ENCODE results near the gene PABPC1L.
A peak's percentile ranks its signal among the peaks of the same experiment; 100 is the strongest.
"Not testable (repeated sequence)": the region's sequence is repeated elsewhere in the genome, so short reads cannot be mapped to it uniquely, and the experiment has no call there.

Gene PABPC1L

DNA sequence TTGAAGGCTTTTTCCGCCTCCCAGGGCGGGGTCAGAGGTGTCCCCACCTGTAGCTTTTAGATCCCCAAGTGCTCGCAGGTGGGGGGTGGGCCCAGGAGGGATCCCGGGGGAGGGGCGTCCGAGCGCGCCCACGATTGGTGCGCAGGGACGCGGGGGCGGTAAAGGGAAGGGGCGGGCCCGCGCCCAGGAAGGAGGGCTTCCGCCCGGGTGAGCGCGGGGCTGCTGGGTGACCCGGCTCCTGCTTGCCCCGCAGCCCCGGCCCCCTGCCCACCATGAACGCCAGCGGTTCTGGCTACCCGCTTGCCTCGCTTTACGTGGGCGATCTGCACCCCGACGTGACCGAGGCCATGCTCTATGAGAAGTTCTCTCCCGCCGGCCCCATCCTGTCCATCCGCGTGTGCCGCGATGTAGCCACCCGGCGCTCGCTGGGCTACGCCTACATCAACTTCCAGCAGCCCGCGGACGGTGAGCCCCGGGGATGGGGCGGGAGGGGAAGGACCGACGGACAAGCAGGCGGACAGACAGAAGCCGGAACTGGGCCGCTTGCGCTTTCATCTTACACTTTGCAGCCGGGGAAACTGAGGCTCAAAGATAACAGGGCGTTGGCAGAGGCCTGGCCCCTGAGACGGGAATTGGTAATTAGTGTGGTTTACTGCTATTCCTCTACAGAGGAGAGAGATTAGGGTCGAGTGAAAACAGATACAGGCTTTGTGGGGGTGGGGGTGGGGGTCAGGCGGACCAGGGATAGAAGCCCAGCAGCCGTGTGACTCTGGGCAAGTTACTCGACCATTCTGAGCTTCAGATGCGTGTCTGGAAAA is at the start of gene PABPC1L:
TSS of gene PABPC1L (plus strand) at position 189 of the 818 bp plus-strand sequence. CDS start at position 273, 84 bp downstream.
- DNase-seq (ENCODE audit: low read depth, low spot score), result peak; percentile 61

DNA sequence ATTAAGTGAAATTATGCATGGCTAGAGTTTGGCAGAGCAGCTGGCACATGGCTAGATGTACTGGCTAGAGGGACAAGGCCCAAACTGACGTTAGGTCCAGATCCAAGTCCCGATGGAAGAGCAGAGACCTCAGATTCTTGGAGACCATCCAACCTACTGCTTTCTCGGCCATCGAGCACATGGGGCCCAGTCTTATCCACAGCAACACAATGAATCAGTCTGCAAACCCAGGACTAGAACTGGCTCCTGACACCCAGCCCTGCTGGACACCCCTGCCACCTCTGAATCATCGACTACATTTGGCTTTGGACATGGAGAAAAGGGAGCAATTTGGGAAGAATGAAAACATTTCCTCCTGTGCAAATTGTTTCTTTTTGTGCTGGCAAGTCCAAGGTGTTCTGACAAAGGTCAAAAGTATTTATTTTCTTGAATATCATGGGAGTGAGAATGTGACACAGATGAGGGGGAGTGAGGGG is 48.3 kb upstream of the PABPC1L start:
- DNase-seq (ENCODE audit: low read depth, low spot score), result no peak

DNA sequence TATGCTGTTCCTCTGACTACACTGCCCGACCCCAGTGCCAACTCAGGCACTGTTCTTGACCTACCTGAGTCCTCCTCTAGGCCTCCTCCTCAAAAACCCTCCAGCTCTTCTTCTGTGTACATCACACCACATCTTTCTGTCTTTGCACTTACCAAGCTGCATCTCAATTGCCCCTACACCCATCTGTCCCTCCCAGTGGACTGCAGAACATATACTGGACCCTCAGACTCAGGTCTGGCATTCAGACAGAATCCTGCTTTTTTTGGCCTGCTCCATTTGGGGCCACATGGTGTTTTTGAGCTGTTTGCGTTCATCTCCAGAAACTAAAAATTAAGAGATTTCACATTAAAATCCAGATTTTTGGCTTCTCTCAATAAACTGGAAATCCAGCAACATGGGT is 47.6 kb upstream of the PABPC1L start:
- no peak for DNase-seq (ENCODE audit: low read depth, low spot score)

- DNase-seq (ENCODE audit: low read depth, low spot score), result not testable (repeated sequence)
Measured at GRCh38 chr20:44863365-44864084, 46.3 kb upstream of the PABPC1L start.

GRCh38 chr20:44864493-44864892 is 45.4 kb upstream of the PABPC1L start:
- DNase-seq (ENCODE audit: low read depth, low spot score), result not testable (repeated sequence)

GRCh38 chr20:44866703-44867335 is 43.0 kb upstream of the PABPC1L start:
- no peak for DNase-seq (ENCODE audit: low read depth, low spot score)

GRCh38 chr20:44869471-44869870 is 40.4 kb upstream of the PABPC1L start:
- no peak for DNase-seq (ENCODE audit: low read depth, low spot score)

GRCh38 chr20:44882360-44882759 is 27.5 kb upstream of the PABPC1L start:
- not testable (repeated sequence) for DNase-seq (ENCODE audit: low read depth, low spot score)

- DNase-seq (ENCODE audit: low read depth, low spot score), result no peak
Measured at GRCh38 chr20:44883214-44883902, 26.5 kb upstream of the PABPC1L start.

DNA sequence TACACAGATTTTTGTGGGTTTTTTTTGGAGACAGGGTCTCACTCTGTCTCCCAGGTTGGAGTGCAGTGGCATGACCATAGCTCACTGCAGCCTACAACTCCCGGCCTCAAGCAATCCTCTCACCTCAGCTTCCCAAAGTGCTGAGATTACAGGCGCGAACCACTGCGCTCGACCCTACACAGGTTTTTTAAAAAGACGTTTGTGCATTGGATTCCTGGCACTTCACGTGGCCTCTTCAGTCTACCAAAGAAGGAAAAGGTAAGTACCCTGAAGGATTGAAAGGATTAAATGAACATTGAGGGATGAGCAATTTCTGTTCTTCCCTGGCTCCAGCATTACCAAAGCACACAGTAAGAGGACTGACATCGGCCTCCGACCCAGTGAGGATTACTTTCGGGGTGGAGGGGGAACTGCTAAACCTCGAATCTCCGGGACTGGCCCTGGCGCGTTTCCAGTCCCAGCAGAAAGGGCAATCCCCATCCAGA is 24.9 kb upstream of the PABPC1L start:
- no peak for DNase-seq (ENCODE audit: low read depth, low spot score)

- DNase-seq (ENCODE audit: low read depth, low spot score), result peak; percentile 98
Measured at GRCh38 chr20:44885392-44886265, 24.2 kb upstream of the PABPC1L start, which contains the start of gene YWHAB. YWHAB (plus strand) TSS chr20:44885705; CDS start chr20:44901534, 15,829 bp downstream.

GRCh38 chr20:44886266-44886651 is 23.6 kb upstream of the PABPC1L start:
- DNase-seq (ENCODE audit: low read depth, low spot score), result no peak

DNA sequence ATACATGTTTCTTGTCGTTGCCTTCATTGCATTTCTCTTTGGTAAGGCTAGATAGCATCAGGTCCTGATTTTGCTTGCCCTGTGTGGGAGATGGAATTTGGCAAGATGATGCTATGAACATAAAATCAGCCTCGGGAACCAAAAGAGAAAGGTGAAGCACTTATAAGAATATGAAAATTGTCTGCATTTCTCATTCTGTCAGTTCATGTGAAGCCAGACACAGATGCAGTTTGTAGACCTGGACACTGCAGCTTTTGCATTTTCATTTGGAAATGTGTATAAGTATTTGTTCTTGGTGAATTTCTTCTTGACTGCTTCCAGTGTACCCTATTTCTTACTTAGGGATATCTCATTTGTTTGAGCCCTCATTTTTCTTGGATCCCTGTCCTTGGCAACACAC is 23.0 kb upstream of the PABPC1L start:
- DNase-seq (ENCODE audit: low read depth, low spot score), result no peak

DNA sequence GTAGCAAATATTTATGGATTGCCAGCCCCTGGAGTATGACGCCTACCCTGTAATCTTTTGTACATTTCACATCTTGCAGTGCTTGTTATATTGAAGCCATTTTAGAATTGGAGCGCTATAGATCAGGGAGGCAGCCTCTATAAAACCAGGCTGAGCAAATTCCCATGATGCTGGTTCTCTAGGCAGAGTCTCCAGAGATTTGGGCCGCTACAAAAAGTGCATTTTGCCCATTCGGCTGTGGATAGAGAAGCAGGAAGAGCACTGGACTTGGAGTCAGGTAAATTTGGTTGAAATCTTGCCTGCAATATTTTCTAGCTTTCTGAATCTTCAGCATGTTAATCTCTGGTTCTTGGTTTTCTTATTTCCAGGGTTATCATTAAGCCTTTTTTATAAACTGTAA is 22.4 kb upstream of the PABPC1L start:
- DNase-seq (ENCODE audit: low read depth, low spot score), result no peak

GRCh38 chr20:44888226-44889103 is 21.4 kb upstream of the PABPC1L start:
- no peak for DNase-seq (ENCODE audit: low read depth, low spot score)

DNA sequence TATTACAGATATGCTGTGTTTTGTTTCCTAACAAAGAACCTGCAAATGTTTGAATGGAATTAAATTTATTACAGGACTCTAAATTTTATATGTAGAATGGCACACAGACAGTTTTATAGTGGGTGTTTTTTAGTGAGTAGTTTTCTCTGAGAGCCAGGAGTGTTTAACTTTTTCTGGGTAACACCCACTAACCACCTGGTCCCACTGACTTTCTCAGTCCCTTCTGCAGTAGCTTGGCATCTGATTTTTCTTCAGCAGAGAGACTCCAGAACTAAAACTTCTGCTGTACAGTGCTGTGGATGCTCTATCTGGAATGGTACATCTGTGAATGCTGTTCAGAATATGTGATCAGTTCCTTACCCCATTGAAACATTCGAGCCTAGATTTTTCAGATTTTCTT is 18.0 kb upstream of the PABPC1L start:
- no peak for DNase-seq (ENCODE audit: low read depth, low spot score)

- no peak for DNase-seq (ENCODE audit: low read depth, low spot score)
Measured at GRCh38 chr20:44894959-44895358, 14.9 kb upstream of the PABPC1L start.

- no peak for DNase-seq (ENCODE audit: low read depth, low spot score)
Measured at GRCh38 chr20:44896583-44896982, 13.3 kb upstream of the PABPC1L start.

- no peak for DNase-seq (ENCODE audit: low read depth, low spot score)
Measured at GRCh38 chr20:44897133-44897532, 12.7 kb upstream of the PABPC1L start.
